DLD1 (cell line): ENCODE results near the gene CTSZ.
"Not testable (repeated sequence)": the region's sequence is repeated elsewhere in the genome, so short reads cannot be mapped to it uniquely, and the experiment has no call there.

Experiments
- in situ Hi-C: cut with HindIII; loops from 2 replicates; pipeline ENCODE4 v1.10.0; 2017; ENCODE audit warnings: low sequenced_read_pairs

The CTSZ gene

DNA sequence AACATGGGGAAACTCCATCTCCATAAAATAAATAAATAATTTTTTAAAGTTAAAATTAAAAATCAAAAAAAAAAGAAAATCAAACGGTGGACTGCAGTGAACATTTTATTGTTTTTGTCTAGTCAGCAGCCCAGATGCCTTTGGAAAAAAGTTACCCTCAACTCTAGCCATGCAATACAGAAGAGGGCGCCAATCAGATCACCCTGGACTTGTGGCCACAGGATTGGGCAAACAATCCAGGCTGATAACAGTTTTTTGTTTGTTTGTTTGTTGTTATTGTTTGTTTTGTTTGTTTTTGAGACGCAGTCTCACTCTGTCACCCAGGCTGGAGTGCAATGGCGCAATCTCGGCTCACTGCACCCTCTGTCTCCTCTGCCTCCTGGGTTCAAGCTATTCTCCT, 56.5 kb downstream of the CTSZ start:
- in situ Hi-C loops: no loop called here

DNA sequence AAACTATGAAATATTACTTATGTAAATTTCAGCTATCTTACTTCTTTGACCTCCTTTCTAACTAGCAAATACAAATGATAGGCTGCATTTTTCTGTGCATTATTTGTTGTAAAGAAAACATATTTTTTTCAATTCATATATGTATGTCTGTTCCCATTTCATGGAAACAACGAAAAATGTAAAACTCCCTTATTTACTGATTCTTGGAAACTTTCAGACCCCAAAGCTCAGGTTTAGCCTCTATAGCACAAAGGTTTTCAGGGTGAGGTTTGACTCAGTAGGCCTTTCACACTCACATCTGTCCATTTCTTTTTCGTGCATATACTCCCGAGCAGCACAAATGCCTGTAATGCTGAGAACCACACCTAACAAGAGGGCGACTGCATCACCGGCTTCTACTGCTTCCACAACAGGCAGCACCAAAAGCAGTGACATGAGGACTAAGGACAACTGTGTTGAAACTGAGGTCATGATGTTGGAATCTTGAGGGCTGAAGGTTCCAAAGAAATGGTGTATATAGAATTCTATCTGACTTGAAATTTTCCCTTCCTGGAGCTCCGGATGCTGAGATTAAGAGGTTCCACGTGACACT, 59.2 kb downstream of the CTSZ start:
- in situ Hi-C loops: not testable (repeated sequence)

DNA sequence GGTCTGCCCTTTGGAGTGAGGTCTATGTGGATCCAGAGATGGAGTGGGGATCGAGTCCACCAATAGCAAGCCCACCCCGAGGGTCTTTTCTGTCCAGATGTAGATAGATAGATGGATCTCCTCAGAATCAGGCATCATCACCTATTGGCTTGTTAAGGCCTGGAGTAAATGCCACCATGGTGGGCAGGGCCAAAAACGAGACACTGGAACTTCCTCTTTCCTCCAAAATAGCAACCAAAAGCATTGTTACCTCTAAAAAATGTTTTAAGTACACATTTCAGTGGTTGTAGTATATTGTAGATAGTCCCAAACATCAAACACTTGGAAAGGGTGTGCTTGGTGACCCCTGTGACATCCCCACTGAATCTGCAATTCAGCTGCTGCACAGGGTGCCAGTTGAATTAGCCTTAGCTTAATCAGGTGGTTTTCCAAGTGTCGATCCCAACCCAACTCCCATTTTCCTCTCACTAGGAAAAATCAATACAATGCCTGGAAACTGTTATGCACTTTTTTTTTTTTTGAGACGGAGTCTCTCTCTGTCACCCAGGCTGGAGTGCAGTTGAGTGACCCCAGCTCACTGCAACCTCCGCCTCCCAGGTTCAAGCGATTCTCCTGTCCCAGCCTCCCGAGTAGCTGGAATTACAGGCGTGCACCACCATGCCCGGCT, 61.0 kb downstream of the CTSZ start:
- in situ Hi-C loops: no loop called here
